ENCODE results near the gene COL1A1.

The COL1A1 gene

DNA sequence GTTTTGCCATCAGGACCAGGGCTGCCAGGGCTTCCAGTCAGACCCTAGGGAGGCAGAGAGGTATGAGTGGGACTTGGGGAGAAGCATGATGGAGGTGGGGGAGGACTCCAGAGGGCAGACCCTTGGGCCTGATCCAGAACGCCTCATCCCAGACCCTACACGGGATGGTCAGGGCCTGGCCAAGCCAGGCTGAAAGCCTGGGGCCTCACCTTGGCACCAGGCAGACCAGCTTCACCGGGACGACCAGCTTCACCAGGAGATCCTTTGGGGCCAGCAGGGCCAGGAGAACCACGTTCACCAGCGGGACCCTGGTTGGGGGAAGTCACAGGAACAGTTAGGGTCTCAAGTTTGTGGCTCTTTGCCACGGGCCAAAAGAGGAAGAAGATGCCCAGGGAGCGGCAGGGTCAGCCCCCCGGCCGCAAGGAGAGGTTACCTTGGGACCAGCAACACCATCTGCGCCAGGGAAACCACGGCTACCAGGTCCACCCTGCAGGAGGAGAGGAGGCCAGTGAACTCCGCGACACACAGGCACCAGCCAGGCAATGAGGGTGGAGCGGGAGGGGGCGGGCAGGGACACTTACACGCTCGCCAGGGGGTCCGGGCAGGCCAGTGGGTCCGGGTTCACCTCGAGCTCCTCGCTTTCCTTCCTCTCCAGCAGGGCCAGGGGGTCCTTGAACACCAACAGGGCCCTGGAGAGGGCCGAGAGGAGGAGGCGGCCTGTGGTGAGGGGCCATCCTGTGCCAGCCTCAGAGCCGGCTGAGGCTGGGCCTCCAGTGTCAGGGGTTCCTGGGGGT lies 7.1 kb downstream of the COL1A1 start:
- no peak overlapping the region for H3K27ac ChIP-seq (replicated peaks)
- DNase-seq (ENCODE audit: low read depth in 1 of 2, low spot score in 1 of 2): no peak
- no peak overlapping the region for H3K4me3 ChIP-seq (replicated peaks; ENCODE audit: insufficient read depth, low read length)
- peaks cover 14% of the 10 kb centered on the region for H3K27me3 ChIP-seq (ENCODE audit: insufficient read depth, poor library complexity, severe bottlenecking)
- TF ChIP-seq POLR2AphosphoS5 (IDR thresholded peaks at IDR 0.05; ENCODE audit: low read depth) (no peak), SPI1 (IDR thresholded peaks at IDR 0.05; ENCODE audit: borderline replicate concordance, low read depth) (no peak), GABPA (IDR thresholded peaks at IDR 0.05; ENCODE audit: low read depth) (no peak)
- TF ChIP-seq, protein P1, sequence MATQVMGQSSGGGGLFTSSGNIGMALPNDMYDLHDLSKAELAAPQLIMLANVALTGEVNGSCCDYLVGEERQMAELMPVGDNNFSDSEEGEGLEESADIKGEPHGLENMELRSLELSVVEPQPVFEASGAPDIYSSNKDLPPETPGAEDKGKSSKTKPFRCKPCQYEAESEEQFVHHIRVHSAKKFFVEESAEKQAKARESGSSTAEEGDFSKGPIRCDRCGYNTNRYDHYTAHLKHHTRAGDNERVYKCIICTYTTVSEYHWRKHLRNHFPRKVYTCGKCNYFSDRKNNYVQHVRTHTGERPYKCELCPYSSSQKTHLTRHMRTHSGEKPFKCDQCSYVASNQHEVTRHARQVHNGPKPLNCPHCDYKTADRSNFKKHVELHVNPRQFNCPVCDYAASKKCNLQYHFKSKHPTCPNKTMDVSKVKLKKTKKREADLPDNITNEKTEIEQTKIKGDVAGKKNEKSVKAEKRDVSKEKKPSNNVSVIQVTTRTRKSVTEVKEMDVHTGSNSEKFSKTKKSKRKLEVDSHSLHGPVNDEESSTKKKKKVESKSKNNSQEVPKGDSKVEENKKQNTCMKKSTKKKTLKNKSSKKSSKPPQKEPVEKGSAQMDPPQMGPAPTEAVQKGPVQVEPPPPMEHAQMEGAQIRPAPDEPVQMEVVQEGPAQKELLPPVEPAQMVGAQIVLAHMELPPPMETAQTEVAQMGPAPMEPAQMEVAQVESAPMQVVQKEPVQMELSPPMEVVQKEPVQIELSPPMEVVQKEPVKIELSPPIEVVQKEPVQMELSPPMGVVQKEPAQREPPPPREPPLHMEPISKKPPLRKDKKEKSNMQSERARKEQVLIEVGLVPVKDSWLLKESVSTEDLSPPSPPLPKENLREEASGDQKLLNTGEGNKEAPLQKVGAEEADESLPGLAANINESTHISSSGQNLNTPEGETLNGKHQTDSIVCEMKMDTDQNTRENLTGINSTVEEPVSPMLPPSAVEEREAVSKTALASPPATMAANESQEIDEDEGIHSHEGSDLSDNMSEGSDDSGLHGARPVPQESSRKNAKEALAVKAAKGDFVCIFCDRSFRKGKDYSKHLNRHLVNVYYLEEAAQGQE (IDR thresholded peaks at IDR 0.05; ENCODE audit: insufficient replicate concordance, low read depth): no peak
- TF ChIP-seq, protein P2, sequence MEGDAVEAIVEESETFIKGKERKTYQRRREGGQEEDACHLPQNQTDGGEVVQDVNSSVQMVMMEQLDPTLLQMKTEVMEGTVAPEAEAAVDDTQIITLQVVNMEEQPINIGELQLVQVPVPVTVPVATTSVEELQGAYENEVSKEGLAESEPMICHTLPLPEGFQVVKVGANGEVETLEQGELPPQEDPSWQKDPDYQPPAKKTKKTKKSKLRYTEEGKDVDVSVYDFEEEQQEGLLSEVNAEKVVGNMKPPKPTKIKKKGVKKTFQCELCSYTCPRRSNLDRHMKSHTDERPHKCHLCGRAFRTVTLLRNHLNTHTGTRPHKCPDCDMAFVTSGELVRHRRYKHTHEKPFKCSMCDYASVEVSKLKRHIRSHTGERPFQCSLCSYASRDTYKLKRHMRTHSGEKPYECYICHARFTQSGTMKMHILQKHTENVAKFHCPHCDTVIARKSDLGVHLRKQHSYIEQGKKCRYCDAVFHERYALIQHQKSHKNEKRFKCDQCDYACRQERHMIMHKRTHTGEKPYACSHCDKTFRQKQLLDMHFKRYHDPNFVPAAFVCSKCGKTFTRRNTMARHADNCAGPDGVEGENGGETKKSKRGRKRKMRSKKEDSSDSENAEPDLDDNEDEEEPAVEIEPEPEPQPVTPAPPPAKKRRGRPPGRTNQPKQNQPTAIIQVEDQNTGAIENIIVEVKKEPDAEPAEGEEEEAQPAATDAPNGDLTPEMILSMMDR (IDR thresholded peaks at IDR 0.05; ENCODE audit: insufficient read depth, low read length): no peak

DNA sequence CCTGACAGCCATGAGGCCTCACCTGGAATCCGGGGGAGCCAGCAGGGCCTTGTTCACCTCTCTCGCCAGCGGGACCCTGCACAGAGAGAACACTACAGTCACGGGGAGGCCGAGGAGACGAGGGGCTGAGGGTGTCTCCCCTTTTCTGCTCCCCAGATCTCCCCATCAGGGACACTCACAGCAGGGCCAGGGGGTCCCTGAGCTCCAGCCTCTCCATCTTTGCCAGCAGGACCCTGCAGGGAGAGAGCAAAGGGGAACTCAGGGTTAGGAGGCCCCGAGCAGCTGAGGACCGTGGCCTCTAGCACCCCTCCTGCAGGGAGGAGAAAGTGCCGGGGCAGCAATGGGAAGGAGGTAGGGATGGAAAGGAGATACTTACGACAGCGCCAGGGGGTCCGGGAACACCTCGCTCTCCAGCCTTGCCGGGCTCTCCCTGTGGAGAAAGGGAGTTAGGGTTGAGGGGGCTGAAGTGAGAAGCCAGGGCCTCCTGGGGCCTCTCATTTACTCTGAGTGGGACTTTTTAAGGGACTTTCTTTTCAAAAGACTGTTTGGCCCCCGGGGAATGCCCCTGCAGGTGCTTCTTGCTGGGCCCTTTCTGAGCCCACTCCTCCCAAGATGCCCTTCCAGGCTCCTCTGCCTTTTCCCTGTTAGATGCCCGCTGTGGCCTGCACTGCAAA lies 8.7 kb downstream of the COL1A1 start:
- TF ChIP-seq, protein P2 (IDR thresholded peaks at IDR 0.05; ENCODE audit: insufficient read depth, low read length): no peak
- no peak overlapping the region for H3K4me3 ChIP-seq (replicated peaks; ENCODE audit: insufficient read depth, low read length)
- DNase-seq (ENCODE audit: low read depth in 1 of 2, low spot score in 1 of 2): no peak
- H3K27ac ChIP-seq (replicated peaks): no peak overlapping the region
- H3K27me3 ChIP-seq (ENCODE audit: insufficient read depth, poor library complexity, severe bottlenecking): peaks cover 12% of the 10 kb centered on the region

DNA sequence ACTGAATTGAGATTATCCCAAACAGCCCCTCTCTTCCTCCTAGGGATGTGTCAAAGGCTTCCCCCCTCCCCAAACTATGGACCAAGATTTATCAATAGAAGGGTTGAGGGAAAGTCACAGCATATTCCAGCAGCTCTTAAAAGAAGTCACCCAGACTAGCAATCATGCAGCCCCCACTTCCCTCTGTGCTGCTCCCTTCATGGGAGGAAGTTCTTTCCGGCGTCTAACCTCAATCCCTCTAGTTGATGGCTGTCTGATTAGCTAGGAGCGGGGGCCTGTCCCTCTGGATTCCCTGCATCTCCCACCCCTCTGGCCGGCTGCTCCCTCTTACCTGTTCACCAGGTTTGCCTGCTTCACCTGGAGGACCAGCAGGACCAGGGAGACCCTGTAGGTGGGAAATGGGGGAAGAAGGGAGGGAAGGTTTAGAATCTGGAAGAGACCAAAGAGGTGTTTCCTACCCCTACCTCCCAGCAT lies 9.2 kb downstream of the COL1A1 start:
- H3K27me3 ChIP-seq (ENCODE audit: insufficient read depth, poor library complexity, severe bottlenecking): peaks cover 11% of the 10 kb centered on the region
- no peak overlapping the region for H3K4me3 ChIP-seq (replicated peaks; ENCODE audit: insufficient read depth, low read length)
- TF ChIP-seq SPI1 (IDR thresholded peaks at IDR 0.05; ENCODE audit: borderline replicate concordance, low read depth) (no peak), POLR2AphosphoS5 (IDR thresholded peaks at IDR 0.05; ENCODE audit: low read depth) (no peak), GABPA (IDR thresholded peaks at IDR 0.05; ENCODE audit: low read depth) (no peak)
- TF ChIP-seq, protein P1 (IDR thresholded peaks at IDR 0.05; ENCODE audit: insufficient replicate concordance, low read depth): no peak
- TF ChIP-seq, protein P2 (IDR thresholded peaks at IDR 0.05; ENCODE audit: insufficient read depth, low read length): no peak
- DNase-seq (ENCODE audit: low read depth in 1 of 2, low spot score in 1 of 2): no peak
- H3K27ac ChIP-seq (replicated peaks): no peak overlapping the region

Data from HL-60 (cell line).